KOPT-K1 (cell line): ENCODE measurements around the gene CYTH2.

ENCODE experiments used
- H3K27ac ChIP-seq: fragments of 200-600 bp; sonication (generic); 2 replicates; pipeline ENCODE4 v1.5.1; 2016; ENCODE audit warnings: antibody characterized with exemption, mild to moderate bottlenecking, low read depth, low read length; ENCODE audit not compliant: poor library complexity, severe bottlenecking
- H3K36me3 ChIP-seq: fragments of 200-600 bp; sonication (generic); 2 replicates; pipeline ENCODE4 v1.5.1; 2017; ENCODE audit warnings: antibody characterized with exemption, mild to moderate bottlenecking, low read length, moderate library complexity; ENCODE audit not compliant: insufficient read depth
- H3K9me3 ChIP-seq: fragments of 200-600 bp; sonication (generic); 2 replicates; pipeline ENCODE4 v1.5.1; 2017; ENCODE audit warnings: antibody characterized with exemption, low read length, mild to moderate bottlenecking; ENCODE audit not compliant: insufficient read depth, poor library complexity, severe bottlenecking

CYTH2 gene

DNA sequence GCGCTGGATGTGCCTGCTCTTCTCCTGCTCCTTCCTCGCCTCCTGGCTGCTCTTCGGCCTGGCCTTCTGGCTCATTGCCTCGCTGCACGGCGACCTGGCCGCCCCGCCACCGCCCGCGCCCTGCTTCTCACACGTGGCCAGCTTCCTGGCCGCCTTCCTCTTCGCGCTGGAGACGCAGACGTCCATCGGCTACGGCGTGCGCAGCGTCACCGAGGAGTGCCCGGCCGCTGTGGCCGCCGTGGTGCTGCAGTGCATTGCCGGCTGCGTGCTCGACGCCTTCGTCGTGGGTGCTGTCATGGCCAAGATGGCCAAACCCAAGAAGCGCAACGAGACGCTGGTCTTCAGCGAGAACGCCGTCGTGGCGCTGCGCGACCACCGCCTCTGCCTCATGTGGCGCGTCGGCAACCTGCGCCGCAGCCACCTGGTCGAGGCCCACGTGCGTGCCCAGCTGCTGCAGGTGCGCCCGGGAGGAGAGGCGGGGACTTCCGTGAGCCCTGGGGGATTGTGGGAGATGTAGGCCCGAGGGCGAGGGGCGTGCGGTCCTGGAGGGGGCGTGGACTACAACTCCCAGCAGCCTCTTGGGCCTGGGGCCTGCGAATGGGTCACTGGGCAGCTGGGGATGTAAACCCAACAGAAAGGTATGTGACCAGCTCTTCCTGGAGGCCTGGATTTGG lies 7.0 kb upstream of the CYTH2 start:
- H3K9me3 ChIP-seq = no peaks in the 10 kb centered on the region
- no peak overlapping the region for H3K27ac ChIP-seq
- H3K36me3 ChIP-seq = peaks cover 56% of the 10 kb centered on the region

DNA sequence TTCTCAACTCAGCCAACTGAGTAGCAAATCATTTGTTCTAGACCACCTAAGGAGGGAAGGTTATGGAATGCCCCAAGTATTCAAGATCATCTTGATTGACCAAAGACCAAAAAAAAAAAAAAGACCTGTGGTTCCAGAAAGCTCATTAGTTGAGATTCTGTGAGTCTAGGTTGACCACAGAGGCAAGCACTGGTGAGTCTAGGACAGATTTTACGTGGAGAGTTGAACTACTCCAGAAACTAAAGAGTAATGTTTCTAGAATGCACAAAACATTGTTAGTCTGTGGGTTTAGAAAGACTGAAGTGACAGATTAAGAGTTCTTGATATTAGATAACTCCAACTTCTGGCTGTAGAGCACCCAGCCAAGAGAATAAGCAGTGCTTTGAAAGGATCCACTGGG lies 4.0 kb upstream of the CYTH2 start:
- Histone ChIP-seq H3K9me3 (no peaks in the 10 kb centered on the region), H3K36me3 (peaks cover 33% of the 10 kb centered on the region), H3K27ac (no peak overlapping the region)

DNA sequence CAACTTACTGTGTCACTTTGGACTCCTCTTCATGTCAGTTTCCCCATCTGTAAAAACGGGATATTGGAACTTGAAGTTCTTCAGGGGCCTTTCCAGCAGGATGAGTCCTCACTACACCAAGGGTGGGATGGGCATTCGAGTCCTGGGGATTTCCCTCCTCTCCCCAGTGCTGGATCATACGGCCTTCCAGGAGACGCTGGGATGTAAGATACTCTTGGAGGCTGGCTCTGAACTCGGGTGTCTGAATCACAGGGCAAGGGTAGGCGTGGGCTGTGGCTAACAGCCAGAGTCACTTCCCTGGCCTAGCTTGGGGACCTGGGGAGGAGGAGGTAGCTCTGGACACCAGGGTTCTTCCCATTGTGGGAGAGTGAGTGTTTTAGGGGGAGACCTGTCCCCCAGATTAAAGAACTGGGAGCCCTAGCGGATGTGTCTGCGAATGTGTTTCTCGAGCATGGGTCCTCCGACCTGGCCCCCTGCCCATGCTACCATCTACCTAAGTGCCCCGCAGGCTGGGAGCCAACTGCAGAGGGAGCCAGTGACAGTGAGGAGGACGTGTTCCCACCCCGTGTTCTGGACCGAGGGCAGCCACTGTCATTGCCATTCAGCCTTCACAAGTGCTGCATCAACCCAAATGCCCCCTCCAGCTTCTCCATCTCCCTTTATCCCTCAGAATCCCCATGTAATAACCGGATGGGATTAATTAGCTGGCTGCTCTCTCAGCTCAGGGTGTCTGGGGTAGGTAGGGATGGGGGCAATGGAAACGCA lies 2.4 kb upstream of the CYTH2 start:
- H3K27ac ChIP-seq = no peak overlapping the region

DNA sequence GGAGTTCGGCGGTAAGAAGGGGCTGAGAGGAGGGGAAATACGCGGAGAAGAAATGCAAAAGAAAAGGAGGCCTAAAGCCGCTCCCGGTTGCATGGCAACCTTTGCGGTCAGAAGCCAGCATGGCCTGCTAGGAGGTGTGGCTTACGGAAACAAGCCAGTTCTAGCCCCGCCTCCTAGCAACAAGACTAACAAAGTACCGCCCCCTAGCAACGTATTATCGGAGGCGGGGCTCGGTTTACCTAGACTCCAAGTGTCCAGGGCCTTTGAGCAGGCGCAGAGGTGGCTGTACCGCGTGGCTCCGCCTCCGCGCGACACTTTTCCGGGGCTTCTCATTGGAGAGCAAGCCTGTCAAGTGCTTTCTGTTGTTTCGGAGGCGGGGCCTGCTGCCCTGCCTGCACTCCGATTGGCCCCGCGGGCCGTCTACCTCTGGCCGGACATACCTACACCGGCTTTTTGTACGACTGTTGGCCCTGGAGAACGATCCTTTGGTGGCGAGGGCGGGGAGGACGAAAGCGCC lies 339 bp upstream of the CYTH2 start:
- H3K36me3 ChIP-seq = peaks cover 44% of the 10 kb centered on the region
- no peaks in the 10 kb centered on the region for H3K9me3 ChIP-seq
- peak overlapping the region; percentile 93 for H3K27ac ChIP-seq

More for the DNA sequence above, 2.4 kb upstream of the CYTH2 start:
- no peaks in the 10 kb centered on the region for H3K9me3 ChIP-seq
- peaks cover 42% of the 10 kb centered on the region for H3K36me3 ChIP-seq

DNA sequence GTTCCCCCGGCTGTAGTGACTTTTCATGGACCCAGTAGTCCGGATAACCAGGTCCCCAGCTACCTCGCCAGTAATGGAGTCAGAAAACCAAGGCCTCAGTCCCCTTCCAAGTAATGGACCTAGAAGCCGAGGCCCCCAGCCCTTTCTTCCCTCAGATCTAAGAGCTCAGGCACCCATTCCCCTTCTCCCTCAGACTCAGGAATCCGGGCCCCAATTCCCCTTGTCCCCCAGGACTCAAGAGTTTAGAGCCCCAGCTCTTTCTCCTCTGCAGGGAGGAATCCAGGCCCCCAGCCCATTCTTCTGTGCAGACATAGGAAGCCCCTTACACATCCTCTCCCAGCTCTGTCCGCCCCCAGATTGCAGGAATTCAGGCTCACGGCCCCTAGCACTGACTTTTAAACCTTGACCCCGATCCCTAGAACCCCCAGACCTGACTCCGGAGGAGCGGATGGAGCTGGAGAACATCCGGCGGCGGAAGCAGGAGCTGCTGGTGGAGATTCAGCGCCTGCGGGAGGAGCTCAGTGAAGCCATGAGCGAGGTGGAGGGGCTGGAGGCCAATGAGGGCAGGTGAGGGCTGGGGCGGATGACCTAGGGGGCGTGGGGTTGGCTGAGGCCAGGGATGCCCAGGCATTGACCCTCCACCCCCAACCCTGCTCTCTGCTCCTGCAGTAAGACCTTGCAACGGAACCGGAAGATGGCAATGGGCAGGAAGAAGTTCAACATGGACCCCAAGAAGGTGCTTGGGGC lies 938 bp downstream of the CYTH2 start:
- H3K36me3 ChIP-seq = peaks cover 50% of the 10 kb centered on the region
- peak overlapping the region; percentile 93 for H3K27ac ChIP-seq
- no peaks in the 10 kb centered on the region for H3K9me3 ChIP-seq

DNA sequence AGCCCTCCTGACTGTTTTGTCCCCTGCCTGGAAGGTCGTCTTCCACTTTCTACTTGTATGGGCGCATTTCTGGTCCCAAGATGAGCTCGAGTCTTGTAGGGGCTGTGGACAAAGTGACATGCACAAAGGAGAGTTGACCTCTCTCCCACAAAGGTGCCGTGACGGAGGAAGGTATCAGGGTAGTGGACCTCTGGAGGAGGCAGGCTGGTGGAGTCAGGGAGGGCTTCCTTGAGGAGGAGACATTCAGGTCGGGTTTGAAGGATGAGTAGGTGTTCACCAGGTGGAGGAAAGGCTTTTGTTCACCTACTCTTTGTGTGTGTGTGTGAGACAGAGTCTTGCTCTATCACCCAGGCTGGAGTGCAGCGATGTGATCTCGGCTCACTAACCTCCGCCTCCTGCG lies 1.7 kb downstream of the CYTH2 start:
- H3K27ac ChIP-seq = peak overlapping the region; percentile 93
- H3K9me3 ChIP-seq = no peaks in the 10 kb centered on the region
- peaks cover 57% of the 10 kb centered on the region for H3K36me3 ChIP-seq

DNA sequence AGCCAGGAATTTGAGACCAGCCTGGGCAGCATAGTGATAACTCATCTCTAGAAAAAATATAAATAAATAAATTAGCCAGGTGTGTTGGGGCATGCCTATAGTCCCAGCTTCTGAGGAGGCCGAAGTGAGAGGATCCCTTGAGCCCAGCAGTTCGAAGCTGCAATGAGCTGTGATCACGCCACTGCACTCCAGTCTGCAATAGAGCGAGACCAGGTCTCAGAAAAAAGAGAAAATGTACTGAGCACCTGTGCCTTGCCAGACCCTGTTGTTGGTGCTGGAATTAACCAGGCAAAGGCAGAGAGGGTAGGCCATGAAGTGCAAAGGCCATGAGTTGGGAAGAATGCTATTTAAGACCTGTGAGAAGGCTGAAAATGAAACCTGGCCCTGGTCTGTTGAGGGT lies 2.7 kb downstream of the CYTH2 start:
- peaks cover 67% of the 10 kb centered on the region for H3K36me3 ChIP-seq
- no peak overlapping the region for H3K27ac ChIP-seq
- no peaks in the 10 kb centered on the region for H3K9me3 ChIP-seq

DNA sequence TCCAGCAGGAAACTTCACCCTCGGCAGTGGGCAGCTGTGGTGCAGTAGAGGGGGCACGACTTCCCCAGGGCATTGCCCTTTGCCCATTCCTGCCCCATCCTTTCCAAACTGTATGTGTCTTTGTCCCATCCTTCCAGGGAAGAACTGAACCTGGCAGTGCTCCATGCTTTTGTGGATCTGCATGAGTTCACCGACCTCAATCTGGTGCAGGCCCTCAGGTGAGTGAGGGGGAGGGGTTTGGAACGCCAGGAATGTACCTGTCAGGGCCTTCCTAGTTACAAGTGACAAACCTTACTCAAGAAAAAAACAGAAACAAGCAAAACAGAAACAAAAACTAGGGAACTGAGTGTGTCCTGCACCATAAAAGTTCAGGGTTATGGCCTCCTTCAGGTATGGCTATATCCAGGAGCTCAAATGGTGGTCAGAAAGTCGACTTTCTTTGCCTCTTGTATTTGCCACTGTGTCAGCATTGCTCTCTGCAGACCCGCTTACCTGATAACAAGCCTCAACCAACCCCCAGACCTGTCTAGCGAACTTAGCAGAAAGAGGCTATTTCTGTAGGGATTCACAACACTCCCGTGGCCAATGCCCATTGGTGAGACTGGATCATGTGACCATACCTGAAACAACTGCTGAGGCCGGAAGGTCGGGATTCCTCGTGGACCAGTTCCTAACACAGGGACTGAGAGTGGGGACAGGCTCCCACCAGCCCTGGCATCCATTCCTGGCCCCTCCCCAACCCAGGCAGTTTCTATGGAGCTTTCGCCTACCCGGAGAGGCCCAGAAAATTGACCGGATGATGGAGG lies 4.2 kb downstream of the CYTH2 start:
- Histone ChIP-seq H3K9me3 (no peaks in the 10 kb centered on the region), H3K36me3 (peaks cover 82% of the 10 kb centered on the region), H3K27ac (no peak overlapping the region)

DNA sequence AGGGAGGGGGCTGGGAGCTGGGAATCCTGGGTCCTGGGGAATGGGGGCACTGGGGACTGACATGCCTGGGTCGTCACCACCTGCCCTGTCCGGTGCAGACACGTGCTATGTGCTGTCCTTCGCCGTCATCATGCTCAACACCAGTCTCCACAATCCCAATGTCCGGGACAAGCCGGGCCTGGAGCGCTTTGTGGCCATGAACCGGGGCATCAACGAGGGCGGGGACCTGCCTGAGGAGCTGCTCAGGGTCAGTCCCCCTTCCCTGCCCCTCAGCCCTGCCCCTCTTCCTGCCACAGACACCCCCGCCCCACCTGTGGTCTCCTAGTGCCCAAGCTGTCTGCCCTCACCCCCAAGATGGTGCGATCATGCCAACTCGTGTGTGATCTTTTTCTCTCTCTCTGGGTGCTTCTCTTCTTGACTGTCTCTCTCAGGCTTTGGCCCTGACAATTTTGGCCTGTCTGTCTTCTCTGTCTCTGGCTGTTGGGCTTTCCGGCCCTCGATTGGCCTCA lies 5.0 kb downstream of the CYTH2 start:
- Histone ChIP-seq H3K9me3 (no peaks in the 10 kb centered on the region), H3K36me3 (peaks cover 89% of the 10 kb centered on the region)

DNA sequence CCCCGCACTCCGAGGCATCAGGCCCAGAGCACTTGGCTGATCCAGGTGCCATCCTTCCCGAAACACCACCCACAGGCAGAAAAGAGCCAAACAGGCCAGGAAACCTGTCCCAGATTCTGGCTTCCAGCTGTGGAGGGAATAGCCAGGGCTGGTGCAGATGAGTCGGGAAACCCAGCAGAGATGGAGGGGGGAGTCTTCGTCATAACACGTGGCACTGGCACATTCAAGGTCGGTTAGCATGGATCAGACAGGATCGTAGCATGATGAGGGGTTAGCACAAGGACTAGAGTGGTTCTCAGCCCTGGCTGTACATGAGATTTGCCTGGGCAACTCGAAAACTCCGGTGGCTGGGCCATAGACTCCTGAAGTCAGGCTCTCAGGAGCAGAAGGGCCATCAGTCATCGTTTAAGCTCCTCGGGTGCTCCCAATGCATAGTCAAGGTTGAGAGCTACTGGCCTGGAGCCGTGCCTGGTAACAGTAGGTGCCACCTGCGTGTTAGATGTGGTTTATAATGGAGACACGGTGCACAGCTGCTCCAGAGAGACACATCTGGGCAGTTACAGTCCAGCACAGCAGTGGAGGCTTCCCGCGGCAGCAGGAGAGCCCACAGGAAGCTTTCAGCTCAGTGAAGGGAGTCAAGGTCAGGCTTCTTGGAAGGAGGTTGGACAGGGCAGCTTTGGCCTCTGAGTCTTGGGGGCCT lies 6.3 kb downstream of the CYTH2 start:
- Histone ChIP-seq H3K27ac (peak overlapping the region; percentile 20), H3K36me3 (peaks cover 98% of the 10 kb centered on the region), H3K9me3 (no peaks in the 10 kb centered on the region)

More for the DNA sequence above, 5.0 kb downstream of the CYTH2 start:
- H3K27ac ChIP-seq = no peak overlapping the region

DNA sequence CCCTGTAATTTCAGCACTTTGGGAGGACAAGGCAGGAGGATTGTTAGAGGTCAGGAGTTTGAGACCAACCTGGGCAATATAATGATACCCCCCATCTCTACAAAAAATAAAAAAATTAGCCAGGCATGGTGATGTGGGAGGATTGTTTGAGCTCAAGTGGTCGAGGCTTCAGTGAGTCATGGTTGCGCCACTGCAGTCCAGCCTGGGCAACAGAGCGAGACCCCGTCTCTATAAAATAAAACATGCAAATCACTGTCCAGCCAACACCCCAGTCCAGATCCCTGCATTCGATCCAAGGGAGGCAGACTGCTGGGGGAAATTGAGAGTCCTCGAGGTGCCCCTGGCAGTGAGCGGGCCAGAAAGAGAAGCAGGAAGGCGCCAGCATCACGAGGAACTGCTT lies 7.0 kb downstream of the CYTH2 start:
- H3K27ac ChIP-seq = peak overlapping the region; percentile 5
- no peaks in the 10 kb centered on the region for H3K9me3 ChIP-seq
- peaks cover 98% of the 10 kb centered on the region for H3K36me3 ChIP-seq

DNA sequence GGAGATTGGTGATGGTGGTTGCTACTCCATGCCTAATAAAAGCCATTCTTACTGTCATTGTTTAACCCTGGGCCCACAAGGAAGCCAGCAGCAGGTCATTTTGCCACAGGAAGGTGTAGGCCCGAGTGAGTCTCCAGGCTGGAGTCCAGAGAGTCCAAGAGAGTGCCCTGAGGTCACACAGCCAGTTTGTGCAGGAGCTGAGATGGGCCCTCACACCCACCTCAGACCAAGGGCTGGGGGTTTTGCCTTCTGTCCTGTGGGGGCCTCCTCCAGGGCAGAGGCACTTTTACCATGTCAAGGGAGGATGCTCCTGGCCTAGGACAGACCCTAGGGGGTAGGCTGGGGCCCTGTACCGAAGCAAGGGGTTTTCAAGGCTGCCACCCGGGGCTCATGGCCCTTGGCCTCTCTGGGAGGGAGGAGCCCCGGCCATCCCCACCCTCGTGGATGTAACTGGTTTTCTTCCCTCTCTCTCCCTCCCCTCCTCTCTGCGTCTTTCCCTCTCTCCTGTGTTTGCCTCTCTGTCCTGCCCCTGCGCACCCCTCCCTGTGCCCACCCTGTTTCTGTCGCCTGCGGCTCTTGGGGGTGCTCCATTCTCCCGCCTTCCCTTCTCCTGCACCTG lies 8.0 kb downstream of the CYTH2 start:
- Histone ChIP-seq H3K9me3 (no peaks in the 10 kb centered on the region), H3K27ac (no peak overlapping the region), H3K36me3 (peaks cover 98% of the 10 kb centered on the region)

DNA sequence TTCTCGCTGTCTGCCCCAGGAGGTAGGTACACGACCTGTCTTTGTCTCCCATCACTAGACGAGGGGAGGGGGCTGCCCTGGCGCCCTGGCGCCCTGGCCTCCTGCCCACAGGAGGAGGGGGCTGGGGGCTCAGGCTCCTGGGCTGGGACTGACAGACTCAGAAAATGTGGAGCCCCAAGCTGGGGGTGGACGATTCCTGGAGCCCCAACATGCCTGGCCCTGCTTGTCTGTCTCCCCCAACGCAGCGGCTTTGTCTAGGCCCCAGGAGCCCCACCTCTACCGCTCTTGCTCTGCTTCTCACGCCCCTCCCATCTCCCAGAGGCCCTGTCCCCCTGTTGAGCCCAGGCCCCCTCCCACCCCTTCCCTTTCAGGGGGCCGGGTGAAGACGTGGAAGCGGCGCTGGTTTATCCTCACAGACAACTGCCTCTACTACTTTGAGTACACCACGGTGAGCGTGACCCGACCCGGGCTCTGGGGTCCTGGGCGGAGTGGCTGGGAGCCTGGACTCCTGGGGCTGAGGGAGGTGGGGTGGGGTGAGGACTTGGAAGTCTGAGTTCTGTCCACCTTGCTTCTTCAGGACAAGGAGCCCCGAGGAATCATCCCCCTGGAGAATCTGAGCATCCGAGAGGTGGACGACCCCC lies 8.6 kb downstream of the CYTH2 start:
- no peaks in the 10 kb centered on the region for H3K9me3 ChIP-seq
- H3K36me3 ChIP-seq = peaks cover 93% of the 10 kb centered on the region
- H3K27ac ChIP-seq = no peak overlapping the region
